Umbilical cord (tissue), 2 donors: ENCODE results near the gene IQCC. TPM values are rescaled to one million over a fixed set of nuclear protein-coding genes. Genes with fewer than 3 reads are reported as not detected.
"Not testable (repeated sequence)": the region's sequence is repeated elsewhere in the genome, so short reads cannot be mapped to it uniquely, and the experiment has no call there.

ENCODE experiments used
- DNase-seq: peaks from one replicate; pipeline ENCODE4 v3.0.0-alpha.2; 2015; ENCODE audit warnings: low spot score
- total RNA-seq: library from RNA; depleted of rRNA; stranded (reverse); fragments of >200 nt; gene quantifications from one replicate; pipeline ENCODE4 v1.2.3, GENCODE V29; 2014; ENCODE audit warnings: low replicate concordance; ENCODE audit not compliant: insufficient read depth

Gene IQCC
- total RNA-seq: 1.7 TPM

DNA sequence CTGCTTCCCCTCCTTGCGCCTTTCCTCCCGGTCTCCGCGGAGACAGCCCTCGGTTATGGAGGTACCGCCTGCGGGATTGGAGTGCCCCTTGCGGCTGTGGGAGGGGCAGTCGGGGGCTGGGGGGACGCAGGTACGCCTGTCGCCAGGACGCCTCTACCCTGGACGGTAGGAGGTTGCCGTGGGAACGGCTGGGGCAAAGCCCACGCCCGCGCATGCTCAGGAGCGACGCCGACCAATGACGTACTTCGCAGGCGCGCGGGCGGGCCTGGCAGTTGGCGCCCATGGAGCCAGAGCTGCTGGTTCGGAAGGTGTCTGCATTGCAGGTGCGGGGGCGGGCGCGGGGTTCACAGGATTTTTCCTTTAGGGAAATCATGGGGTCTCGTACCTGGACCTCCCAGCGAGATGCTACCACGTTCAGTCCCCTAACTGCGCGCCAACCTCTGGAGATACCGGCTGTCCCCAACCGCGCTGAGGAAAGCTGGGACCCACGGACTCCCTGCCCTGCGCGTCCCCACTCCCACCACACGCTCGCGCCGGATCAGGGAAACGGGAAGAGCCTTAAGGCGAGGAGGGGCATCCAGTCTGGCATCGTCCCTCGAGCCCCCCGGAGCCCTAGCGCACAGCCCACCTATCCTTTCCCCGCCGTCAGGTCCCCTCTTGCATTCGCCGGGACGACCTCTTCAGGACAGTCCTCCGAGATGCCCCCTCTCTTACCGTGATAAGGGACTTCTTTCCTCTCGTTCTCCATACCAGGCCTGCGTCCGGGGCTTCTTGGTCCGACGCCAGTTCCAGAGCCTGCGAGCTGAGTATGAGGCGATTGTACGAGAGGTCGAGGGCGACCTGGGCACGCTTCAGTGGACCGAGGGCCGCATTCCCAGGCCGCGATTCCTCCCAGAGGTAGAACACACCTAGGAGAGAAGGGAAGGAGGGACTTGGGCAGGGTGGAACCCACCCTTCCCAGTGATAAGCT lies at the start of gene IQCC:
Gene IQCC, plus strand, starts transcription at position 271 of the 970 bp plus-strand sequence. Its CDS starts 11 bp downstream, at position 282.
- peak; percentile 89 for DNase-seq

DNA sequence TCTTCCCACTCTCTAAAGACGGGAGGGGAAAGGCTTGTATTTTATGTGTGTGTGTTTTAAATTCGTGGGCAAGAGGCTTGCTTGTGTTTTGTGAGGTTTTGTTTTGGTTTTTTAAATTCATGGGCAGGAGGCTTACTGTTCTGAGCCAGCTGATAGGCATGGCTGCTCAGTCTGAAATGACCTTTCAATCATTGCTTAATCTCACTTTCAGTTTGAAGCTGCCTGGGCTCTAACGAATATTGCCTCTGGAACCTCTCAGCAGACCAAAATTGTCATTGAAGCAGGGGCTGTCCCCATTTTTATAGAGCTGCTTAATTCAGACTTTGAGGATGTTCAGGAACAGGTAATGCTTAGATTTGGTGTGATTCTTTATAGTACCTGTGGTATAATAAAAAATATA lies 46.3 kb upstream of the IQCC start:
- no peak for DNase-seq

DNA sequence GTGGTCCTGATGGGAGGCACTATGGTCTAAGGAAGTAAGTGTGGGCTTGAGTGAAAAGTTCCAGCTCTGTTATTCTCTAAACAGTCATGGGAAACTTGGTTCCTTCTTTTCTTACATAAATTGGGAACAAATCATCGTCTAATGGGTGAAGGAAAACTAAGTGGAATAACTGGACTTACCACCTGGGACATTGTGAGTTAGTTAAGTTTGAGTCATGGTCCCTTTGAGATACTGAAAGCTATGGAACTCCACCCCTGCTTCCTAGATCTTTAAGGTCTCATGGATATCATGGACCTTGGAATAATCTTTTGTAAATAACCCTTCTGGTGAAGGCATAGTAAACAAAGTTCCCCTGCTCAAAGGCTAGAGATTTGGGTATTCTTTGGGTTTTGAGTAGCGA lies 42.1 kb upstream of the IQCC start:
- DNase-seq: no peak

DNA sequence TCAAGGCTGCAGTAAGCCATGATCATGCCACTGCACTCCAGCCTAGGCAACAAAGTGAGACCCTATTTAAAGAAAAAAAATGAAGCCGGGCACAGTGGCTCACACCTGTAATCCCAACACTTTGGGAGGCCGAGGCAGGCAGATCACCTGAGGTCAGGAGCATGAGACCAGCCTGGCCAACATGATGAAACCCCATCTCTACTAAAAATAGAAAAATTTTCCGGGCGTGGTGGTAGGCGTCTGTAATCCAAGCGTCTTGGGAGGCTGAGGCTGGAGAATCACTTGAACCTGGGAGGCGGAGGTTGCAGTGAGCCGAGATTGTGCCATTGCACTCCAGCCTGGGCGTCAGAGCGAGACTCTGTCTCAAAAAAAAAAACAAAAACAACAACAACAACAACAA lies 39.8 kb upstream of the IQCC start:
- DNase-seq: not testable (repeated sequence)

DNA sequence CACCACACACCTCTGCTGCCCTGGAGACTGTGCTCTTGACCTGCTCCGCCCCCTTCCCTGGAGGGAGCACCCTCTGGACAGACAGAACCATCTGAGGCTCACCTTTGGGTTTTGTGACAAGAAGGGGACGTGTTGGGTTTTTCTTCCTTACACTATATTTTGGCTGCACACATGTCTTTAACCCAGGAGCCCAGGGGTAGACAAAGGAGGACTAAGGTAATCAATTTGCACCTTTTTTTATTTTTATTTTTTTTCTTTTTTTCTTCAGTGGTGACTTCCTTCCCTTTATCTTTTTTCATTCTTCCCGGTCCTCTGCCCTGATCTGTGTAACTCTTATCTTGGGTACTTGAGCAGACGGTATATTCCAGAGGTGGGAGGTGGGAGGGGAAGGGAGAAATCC lies 34.5 kb upstream of the IQCC start:
- DNase-seq: no peak

DNA sequence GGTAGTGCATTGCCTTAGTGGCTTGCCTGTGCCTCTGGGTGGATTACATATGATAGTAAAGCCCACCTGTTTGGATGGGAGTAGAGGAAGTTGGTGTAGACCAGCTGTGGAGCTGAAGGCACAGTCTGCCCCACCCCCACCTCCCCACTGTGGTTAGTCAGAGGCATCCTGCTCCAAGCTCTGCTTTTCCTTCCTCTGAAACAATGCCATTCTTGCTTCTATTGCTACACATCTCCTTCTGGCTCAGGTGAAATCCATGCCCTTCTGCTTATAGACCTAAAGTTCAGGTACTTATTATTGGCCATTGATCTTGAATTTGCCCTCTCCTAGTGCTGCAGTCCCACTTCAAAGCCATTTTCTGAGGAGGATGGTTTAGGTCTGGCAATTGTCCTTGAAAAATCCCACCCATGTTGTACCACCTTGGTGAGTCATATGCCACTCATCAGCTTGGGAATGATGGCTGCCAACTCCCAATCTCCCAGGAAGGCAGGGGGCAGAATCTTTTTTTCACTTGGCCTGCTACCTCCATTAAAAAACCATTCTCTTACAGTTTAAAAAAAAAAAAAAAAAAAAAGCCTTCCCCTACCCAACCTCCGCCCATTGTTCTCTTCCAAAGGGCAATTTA lies 32.7 kb upstream of the IQCC start:
- DNase-seq: no peak

DNA sequence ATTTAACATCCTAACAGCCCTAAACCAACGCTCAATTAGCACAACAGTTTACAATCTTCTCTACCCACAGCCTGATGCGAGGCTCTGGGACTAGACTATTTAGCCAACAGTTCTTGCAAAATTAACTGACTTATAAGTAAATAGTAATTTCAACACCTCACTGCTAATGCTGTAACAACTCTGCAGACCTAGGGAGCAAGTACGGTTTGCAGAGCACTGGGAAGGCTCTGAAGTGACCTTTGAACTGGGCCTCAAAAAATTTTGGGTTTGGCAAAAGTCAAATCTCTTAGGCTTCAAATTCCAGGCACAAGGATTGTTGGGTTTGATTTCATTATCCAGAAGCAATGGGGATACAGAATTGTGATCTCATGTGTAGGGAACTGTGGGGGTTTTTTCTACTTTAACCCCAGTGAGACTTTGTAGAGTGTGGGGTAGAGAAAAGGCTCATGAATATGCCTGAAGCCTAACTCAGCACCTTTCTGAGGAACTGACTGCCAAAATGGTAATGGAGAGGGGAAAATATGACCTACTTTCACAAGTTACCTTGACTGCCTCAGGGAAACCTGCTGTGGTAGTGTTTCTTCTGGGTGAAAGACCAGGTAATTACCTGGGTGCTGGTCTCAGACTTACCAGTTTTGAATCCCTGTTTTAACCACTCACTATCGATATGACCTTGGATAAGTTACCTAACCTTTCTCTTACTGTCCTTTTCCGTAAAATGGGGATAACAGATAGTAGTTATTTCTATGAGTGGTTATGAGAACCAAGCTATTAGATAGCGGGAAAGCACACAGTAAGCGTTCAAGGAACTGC lies 26.9 kb upstream of the IQCC start:
- DNase-seq: no peak

DNA sequence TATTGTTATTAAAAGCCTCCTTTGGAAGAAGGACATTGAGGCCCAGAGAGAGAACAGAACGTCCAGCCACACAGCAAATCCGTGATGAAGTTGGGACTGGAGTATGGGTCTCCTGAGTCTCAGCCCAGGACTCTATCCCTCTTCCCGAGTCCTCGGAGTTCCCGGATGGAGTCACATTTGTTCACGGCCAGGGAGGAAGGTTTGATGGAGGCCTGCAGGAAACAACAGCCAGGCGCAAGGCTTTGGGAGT lies 26.4 kb upstream of the IQCC start:
- no peak for DNase-seq

DNA sequence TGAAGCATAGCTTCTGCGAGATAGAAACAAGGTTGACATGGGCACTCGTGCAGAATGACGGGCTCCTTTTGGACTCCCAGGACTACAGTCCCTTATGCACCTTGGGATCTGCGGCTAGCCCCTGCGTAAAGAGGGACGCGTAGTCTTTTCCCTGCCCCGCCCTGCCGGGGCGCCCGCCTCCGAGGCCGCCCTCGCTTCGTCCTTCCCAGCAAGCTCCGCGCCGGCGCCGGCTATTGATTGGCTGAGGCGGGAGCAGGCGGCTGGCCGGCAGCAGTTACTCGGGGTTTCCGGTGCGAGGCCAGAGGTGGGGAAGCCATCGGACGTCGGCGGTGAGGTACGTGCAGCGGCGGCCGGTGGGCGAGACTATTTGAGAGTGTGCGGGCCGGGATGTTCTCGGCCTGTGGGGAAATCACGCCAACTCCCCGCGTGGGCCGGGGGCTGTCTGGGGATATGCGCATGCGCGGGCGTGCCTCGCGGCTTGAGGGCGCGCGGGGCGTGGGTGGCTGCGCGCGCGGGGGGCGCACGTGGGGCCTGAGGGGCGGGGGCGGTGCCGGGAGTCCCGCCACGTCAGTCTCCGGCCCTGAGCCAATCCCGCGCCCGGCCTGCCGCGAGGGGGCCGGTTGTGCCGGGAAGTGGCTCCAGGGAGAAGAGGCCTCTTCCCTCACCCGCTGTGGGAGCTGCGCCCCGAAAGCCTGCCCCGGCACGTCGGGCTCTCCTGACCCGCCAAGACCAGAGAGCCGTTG lies 25.9 kb upstream of the IQCC start, which contains the start of gene TXLNA:
Gene TXLNA, plus strand, starts transcription at position 233 of the 743 bp plus-strand sequence. CDS start 671 bp downstream, outside the sequence.
- DNase-seq: peak; percentile 97

DNA sequence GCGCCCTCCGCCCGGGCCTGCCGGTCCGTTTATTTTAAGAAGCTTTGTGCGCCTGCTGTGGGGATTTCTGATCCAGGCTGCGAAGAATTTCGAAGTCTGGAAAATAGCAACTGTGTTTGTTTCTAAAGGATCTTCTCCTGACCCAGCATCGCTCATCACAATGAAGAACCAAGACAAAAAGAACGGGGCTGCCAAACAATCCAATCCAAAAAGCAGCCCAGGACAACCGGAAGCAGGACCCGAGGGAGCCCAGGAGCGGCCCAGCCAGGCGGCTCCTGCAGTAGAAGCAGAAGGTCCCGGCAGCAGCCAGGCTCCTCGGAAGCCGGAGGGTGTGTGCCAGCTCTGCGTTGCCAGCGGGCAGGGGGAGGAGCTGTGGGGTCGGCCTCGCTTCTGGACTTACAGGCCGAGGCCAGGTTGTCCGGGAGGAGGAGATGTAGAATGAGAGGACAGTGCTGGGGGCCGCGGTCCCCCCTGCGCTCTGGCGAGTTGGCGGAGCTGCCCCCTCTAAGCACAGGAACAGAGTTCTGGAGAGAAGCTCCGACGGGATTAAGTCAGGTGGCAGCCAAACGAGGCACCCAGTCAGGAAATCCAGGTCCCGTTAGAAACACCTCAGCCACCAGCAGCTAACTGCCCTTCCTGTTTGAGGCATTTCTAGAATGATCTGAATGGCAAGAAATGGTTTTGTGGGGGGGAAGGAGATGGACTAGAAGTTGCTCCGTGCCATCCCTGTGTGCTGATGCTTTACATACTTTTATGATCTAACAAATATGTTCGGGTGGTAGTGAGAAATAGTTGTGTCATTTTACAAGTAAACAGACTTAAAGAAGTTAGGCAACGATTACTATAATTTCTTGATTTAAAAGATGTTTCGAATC lies 25.0 kb upstream of the IQCC start:
- no peak for DNase-seq

DNA sequence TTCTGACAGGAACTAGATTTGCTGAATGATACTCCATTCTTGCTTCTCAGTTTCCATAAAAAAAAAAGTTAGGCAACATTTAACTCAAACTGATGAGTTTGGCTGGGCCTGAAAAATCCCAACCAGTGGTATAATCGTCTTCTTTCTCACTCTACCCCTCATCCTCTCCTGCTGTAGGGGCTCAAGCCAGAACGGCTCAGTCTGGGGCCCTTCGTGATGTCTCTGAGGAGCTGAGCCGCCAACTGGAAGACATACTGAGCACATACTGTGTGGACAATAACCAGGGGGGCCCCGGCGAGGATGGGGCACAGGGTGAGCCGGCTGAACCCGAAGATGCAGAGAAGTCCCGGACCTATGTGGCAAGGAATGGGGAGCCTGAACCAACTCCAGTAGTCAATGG lies 24.4 kb upstream of the IQCC start:
- no peak for DNase-seq

DNA sequence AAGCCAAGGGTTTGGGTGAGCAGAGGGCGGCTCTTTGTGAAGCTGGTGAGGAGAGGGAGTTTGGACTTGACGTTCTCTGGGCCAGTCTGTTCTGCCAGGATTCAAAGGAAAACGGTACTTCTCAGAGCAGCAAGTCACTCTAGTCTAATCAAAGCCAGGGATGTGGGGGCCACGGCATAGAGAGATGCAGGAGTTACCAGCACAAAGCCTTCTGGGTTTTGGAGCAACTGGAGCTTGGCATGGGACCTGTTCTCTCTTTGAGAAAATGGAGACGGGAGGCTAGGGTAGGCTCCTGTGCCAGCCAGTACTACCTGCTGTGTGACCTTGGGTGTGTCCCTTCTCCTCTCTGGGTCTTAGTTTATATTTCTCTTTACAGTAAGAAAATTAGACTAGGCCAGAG lies 23.9 kb upstream of the IQCC start:
- DNase-seq: no peak

DNA sequence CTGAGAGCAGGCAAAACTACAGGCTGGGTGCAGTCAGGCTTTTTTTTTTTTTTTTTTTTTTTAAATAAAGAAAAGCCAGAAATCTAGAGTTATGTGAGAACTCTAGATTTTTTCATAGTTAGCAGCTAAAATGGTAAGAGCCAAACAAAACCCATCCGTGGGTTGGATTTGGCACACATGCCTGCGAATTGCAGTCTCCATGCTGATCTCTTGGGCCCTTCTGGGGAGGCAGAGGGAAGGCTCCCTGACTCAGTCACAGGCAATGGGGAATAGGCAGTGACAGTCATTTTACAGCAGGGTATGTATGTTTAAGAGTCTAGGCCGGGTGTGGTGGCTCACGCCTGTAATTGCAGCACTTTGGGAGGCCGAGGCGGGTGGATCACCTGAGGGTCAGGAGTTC lies 23.4 kb upstream of the IQCC start:
- DNase-seq: no peak

DNA sequence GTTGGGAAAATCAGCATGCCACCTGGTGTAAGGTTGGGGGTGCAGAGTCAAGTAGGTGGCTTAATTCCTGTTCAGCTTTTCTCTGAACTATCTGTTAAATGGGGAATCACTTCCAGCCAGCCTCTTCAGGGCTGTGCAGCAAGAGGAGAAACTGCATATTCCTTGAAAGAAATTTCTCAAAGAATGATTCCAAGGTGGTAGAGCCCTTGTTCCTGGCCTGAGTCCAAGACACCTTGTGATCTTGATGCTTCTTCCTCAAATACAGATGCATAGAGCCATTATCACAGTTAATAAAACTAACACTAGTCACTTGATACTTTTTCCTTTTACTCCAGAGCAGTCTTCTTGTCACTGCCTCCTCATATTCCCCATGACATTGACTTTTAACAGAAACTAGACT lies 20.8 kb upstream of the IQCC start:
- no peak for DNase-seq

DNA sequence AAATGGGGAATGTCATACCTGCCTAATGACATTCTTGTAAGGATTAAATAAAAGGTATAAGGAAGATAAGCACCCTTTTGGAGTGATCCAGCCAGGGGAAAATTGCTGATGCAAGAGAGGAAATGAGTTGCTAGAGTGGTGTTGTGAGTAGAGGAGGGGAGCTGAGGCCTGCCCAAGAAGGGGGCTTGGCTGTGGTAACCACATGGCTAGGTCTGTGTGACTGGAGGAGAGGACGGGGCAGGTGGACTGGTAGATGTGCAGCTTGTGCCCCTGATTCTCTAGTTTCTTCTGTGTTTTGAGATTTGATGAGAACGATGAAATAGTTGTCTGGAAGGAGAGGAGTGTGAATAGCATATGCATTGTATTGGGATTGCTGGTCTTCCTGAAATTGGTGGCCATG lies 19.4 kb upstream of the IQCC start:
- DNase-seq: no peak

DNA sequence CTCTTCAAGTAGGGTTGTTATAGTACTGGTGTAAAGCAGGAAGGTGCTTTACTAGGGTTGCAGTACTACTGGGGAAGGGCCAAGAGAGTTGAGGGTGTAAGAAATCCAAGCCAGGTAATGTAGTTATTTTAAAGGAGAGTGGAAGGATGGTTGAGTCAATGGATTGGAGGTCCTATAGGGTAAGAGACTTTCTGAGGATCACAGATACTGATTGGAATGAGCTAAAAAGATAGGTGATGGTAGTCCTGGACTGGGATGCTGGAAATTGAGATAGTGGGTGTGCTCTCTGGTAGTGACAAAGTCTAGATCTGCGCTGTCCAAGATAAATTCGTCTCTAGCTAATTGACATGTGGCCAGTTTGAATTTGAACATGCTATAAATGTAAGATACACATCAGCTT lies 19.0 kb upstream of the IQCC start:
- no peak for DNase-seq

DNA sequence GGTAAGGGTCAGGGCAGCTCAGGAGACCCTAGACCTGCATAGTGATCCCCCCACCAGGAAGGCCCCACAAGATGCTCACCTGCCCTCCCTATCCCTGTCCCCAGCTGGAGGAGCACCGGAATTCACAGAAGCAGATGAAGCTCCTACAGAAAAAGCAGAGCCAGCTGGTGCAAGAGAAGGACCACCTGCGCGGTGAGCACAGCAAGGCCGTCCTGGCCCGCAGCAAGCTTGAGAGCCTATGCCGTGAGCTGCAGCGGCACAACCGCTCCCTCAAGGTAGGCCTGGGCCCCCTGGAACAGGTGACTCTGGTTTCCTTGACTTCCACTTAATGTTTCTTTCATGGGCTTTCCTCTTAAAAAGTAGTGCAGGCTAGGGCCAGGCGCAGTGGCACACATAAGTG lies 17.6 kb upstream of the IQCC start:
- DNase-seq: no peak

DNA sequence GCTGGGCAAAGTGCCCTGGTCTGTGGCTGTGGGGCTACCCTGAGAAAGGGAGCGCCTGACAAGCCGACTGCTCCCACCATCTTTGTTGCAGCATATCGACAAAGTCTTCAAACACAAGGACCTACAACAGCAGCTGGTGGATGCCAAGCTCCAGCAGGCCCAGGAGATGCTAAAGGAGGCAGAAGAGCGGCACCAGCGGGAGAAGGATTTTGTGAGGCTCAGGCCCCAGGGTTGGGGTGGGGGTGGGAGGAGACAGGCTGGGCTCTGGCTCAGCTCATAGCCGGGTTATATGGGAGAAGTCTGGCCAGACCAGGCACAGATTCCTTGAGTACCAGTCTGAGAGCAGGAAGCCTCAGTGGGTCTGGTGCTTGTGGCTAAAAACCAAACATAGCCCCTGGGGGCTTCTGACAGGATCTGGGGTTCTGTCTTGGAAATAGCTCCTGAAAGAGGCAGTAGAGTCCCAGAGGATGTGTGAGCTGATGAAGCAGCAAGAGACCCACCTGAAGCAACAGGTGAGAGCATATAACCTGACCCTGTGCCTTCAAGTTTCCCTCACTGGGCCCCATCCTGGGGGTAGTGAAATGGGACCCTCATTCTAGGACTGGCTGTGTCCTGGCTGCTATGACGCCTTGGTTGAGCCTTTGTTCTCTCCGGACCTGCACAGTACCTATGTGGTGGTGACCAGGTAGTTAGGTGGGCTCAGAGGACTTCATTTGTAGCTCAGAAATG lies 13.1 kb upstream of the IQCC start:
- DNase-seq: no peak

DNA sequence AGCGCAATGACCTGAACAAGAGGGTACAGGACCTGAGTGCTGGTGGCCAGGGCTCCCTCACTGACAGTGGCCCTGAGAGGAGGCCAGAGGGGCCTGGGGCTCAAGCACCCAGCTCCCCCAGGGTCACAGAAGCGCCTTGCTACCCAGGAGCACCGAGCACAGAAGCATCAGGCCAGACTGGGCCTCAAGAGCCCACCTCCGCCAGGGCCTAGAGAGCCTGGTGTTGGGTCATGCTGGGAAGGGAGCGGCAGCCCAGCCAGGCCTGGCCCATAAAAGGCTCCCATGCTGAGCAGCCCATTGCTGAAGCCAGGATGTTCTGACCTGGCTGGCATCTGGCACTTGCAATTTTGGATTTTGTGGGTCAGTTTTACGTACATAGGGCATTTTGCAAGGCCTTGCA lies 10.5 kb upstream of the IQCC start:
- DNase-seq: no peak

DNA sequence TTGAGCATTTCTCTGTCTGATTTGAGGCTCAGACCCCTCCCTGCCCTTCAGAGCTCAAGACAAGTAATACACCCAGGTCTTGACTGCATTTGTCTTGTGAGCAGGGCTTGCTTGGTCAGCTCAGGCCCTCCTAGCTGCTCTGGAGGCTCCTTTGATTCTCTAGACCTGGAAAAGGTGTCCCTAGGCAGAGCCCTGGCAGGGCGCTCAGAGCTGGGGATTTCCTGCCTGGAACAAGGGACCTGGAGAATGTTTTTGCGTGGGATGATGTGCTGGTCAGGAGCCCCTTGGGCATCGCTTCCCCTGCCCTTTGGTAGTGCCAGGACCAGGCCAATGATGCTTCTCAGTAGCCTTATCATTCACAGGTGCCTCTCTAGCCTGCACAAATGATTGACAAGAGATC lies 9.9 kb upstream of the IQCC start:
- no peak for DNase-seq
